Erythroblast (primary cell): ENCODE data around the gene VWA2.

Experiments used
- GATA1 ChIP-seq: IDR thresholded peaks from 2 replicates; pipeline ENCODE4 v1.6.1; 2011; ENCODE audit warnings: low read depth, mild to moderate bottlenecking, control low read depth, low read length, moderate library complexity
- POLR2A ChIP-seq: IDR thresholded peaks from 2 replicates; pipeline ENCODE4 v1.6.1; 2011; ENCODE audit warnings: mild to moderate bottlenecking, low read length

DNA sequence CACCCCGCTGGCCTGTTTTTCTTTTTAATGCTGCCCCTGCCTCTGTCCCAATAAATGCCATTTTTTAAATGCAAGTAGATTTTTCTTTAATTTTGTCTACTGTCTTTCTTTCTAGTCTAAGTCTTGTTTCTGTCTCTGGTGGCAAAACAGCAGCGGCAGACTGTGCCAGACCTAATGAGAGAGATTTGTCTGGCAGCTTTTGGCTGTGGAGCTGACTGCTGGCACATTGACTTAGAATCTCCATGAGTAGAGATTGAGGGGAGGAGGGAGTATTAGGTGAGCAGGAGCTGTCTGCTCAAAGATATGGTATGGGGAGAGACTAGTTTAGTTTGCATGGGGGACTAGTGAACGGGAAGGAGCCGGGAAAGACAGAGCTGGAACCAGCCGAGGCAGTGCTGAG, 13.0 kb downstream of the VWA2 start:
- no peak for TF ChIP-seq POLR2A
- no peak for TF ChIP-seq GATA1
